Immature natural killer cell (primary cell): Measurements from ENCODE around the gene SSBP3. TPM values are rescaled to one million over a fixed set of nuclear protein-coding genes. Genes with fewer than 3 reads are reported as not detected.
"Not testable (repeated sequence)": the region's sequence is repeated elsewhere in the genome, so short reads cannot be mapped to it uniquely, and the experiment has no call there.

Experiments
- DNase-seq, 3 donors: peaks; one replicate each; pipeline ENCODE4 v3.0.0; 2022; ENCODE audit warnings: mixed read lengths in 1 of 3
- H3K27ac Mint-ChIP-seq, 6 donors: one replicate each; pipeline ENCODE4 v1.8.0; 2020; ENCODE audit warnings: mixed read lengths in 6 of 6, mild to moderate bottlenecking in 5 of 6, inconsistent platforms in 4 of 6, moderate library complexity in 3 of 6
- H3K27me3 Mint-ChIP-seq, 3 donors: one replicate each; pipeline ENCODE4 v1.8.0; 2020 to 2021; ENCODE audit warnings: low read depth in 3 of 3, mild to moderate bottlenecking in 3 of 3, mixed read lengths in 3 of 3, moderate library complexity in 3 of 3, inconsistent platforms in 1 of 3
- H3K36me3 Mint-ChIP-seq, 3 donors: one replicate each; pipeline ENCODE4 v1.8.0; 2020; ENCODE audit warnings: mixed read lengths in 3 of 3, inconsistent platforms in 2 of 3, mild to moderate bottlenecking in 2 of 3
- H3K4me1 Mint-ChIP-seq, 2 donors: one replicate each; pipeline ENCODE4 v1.8.0; 2020; ENCODE audit warnings: inconsistent platforms in 2 of 2, mild to moderate bottlenecking in 2 of 2, mixed read lengths in 2 of 2, moderate library complexity in 1 of 2
- H3K4me3 Mint-ChIP-seq, 5 donors: one replicate each; pipeline ENCODE4 v1.8.0; 2020; ENCODE audit warnings: mild to moderate bottlenecking in 5 of 5, mixed read lengths in 5 of 5, inconsistent platforms in 3 of 5, moderate library complexity in 3 of 5
- H3K9me3 Mint-ChIP-seq, 6 donors: one replicate each; pipeline ENCODE4 v1.8.0; 2020; ENCODE audit warnings: mild to moderate bottlenecking in 6 of 6, mixed read lengths in 6 of 6, inconsistent platforms in 4 of 6, moderate library complexity in 3 of 6
- polyA plus RNA-seq, 3 donors: library from polyadenylated mRNA; unstranded; fragments of 300-500 nt; fragmentation: Illumina TruSeq; gene quantifications; one replicate each; pipeline ENCODE4 v1.2.3, GENCODE V29; 2021

SSBP3 gene
- polyA plus RNA-seq, 3 donors from 2014 or later, result 19.8 to 30.1 (median 21.1) TPM

DNA sequence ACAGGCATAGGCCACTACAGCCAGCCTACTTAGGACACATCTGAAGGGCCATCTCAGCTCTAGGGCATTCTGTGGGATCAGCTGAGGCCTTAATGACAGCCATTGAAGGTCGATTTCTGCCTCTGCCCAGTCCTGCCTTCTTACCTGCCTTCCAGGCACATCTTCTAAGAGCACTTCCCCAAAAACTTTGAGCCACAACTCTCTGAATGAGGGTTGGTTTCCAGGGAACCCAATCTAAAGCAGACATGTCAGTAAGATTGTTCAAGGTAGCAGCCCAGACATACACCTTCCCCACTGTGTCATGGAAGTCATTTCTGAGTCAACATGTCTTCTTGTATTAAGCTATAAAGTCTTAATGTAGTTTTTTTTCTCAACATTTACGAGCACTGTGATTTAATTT is 18.2 kb upstream of the SSBP3 start:
- Mint-ChIP-seq H3K27me3 (no peaks in the 10 kb centered on the region), H3K27ac (no peak overlapping the region), H3K9me3 (no peaks in the 10 kb centered on the region), H3K4me1 (peaks cover 7 to 9% of the 10 kb centered on the region in 2 donors), H3K36me3 (peaks cover 0 to 4% (median 0%) of the 10 kb centered on the region in 3 donors), H3K4me3 (no peak overlapping the region)
- DNase-seq, result no peak

DNA sequence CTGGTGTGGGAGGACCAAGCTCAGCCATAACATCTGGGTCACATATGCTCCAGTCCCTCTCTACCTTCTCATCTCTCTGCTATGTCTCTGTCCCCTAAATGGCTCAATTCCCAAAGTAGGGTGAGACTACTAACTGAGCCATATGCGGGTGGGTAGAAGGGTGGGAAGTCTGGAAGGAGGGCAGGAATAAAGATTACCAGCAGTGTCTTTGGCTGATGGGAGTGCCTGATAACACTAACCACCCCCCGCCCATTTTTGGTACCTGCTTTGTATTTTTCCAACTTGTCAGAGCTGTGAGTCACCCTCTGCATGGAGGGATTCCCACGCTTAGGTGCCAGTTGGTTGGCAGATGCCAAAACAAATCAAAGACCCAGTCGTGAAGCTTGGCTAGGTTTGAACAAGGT is 14.9 kb upstream of the SSBP3 start:
- H3K27me3 Mint-ChIP-seq, result peaks cover 0 to 2% (median 2%) of the 10 kb centered on the region in 3 donors
- peaks cover 2 to 7% of the 10 kb centered on the region in 2 donors for H3K4me1 Mint-ChIP-seq
- DNase-seq, result no peak
- H3K27ac Mint-ChIP-seq, result no peak overlapping the region
- no peaks in the 10 kb centered on the region for H3K9me3 Mint-ChIP-seq
- H3K4me3 Mint-ChIP-seq, result no peak overlapping the region
- peaks cover 0 to 5% (median 0%) of the 10 kb centered on the region in 3 donors for H3K36me3 Mint-ChIP-seq

GRCh38 chr1:54418598-54418997 is 12.4 kb upstream of the SSBP3 start:
- not testable (repeated sequence) for H3K36me3 Mint-ChIP-seq, H3K4me1 Mint-ChIP-seq, DNase-seq, H3K27ac Mint-ChIP-seq, H3K4me3 Mint-ChIP-seq, H3K27me3 Mint-ChIP-seq, H3K9me3 Mint-ChIP-seq

DNA sequence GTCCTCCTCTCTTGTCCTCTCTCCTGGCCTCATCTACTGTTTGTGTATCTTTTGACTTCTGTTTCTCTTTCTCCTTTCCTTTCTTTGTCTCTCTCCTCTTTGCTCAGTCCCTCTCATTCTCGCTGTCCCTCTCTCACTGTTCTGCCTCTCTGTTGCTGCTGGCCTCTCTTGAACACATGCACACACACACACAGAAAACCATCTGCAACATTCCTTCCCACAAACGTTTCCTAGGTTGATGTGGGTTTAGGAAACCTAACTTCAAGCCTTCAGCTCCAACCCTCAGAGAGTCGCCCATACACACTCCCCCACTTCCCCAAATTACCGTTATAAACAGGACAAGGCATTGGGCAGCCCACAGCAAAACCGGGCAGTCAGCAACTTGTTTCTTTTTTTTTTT is 10.9 kb upstream of the SSBP3 start:
- Mint-ChIP-seq H3K27me3 (peaks cover 0 to 7% (median 7%) of the 10 kb centered on the region in 3 donors), H3K4me3 (no peak overlapping the region), H3K36me3 (peaks cover 0 to 5% (median 0%) of the 10 kb centered on the region in 3 donors), H3K9me3 (no peaks in the 10 kb centered on the region), H3K27ac (peak overlapping the region in 2 of 6 donors; percentile 3 to 75), H3K4me1 (peaks cover 10 to 16% of the 10 kb centered on the region in 2 donors)
- DNase-seq, result no peak

GRCh38 chr1:54416435-54416834 is 10.2 kb upstream of the SSBP3 start:
- DNase-seq, result no peak
- H3K27me3 Mint-ChIP-seq, result peaks cover 0 to 7% (median 7%) of the 10 kb centered on the region in 3 donors
- H3K4me3 Mint-ChIP-seq, result no peak overlapping the region
- H3K27ac Mint-ChIP-seq, result peak overlapping the region in 1 of 6 donors; percentile 75
- H3K9me3 Mint-ChIP-seq, result no peaks in the 10 kb centered on the region
- H3K4me1 Mint-ChIP-seq, result peaks cover 10 to 16% of the 10 kb centered on the region in 2 donors
- peaks cover 0 to 5% (median 0%) of the 10 kb centered on the region in 3 donors for H3K36me3 Mint-ChIP-seq

GRCh38 chr1:54415991-54416390 is 9.8 kb upstream of the SSBP3 start:
- no peak for DNase-seq
- Mint-ChIP-seq H3K4me3 (no peak overlapping the region), H3K4me1 (peaks cover 10 to 16% of the 10 kb centered on the region in 2 donors), H3K9me3 (no peaks in the 10 kb centered on the region), H3K36me3 (peaks cover 0 to 5% (median 0%) of the 10 kb centered on the region in 3 donors), H3K27me3 (peaks cover 0 to 8% (median 7%) of the 10 kb centered on the region in 3 donors), H3K27ac (no peak overlapping the region)

GRCh38 chr1:54415533-54415932 is 9.3 kb upstream of the SSBP3 start:
- DNase-seq, result no peak
- Mint-ChIP-seq H3K4me1 (peaks cover 13 to 19% of the 10 kb centered on the region in 2 donors), H3K27ac (no peak overlapping the region), H3K4me3 (no peak overlapping the region), H3K36me3 (peaks cover 0 to 5% (median 0%) of the 10 kb centered on the region in 3 donors), H3K27me3 (peaks cover 0 to 8% (median 7%) of the 10 kb centered on the region in 3 donors), H3K9me3 (no peaks in the 10 kb centered on the region)

DNA sequence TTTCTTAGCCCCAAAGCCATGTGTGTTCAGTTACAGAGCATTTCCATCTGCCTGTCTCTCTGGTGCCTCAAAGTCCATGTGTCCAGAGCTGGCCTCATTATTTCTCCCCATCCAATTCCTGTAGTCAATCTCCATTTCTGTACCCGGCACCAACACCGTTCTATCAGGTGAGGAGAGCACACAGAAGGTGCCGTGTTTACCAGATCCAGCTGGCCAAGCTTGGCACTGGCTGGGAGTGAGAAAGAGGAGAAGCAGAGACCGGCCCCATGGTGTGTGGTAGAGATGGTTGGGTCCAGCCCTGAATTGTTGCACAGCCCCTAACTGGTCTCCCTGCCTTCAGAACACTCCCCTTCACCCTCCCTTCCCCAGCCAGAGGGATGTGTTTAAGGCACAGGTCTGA is 7.5 kb upstream of the SSBP3 start:
- no peaks in the 10 kb centered on the region for H3K9me3 Mint-ChIP-seq
- peaks cover 0 to 11% (median 9%) of the 10 kb centered on the region in 3 donors for H3K27me3 Mint-ChIP-seq
- no peak overlapping the region for H3K4me3 Mint-ChIP-seq
- peaks cover 0 to 5% (median 0%) of the 10 kb centered on the region in 3 donors for H3K36me3 Mint-ChIP-seq
- DNase-seq, result no peak
- peaks cover 26 to 37% of the 10 kb centered on the region in 2 donors for H3K4me1 Mint-ChIP-seq
- peak overlapping the region in 1 of 6 donors; percentile 35 for H3K27ac Mint-ChIP-seq

DNA sequence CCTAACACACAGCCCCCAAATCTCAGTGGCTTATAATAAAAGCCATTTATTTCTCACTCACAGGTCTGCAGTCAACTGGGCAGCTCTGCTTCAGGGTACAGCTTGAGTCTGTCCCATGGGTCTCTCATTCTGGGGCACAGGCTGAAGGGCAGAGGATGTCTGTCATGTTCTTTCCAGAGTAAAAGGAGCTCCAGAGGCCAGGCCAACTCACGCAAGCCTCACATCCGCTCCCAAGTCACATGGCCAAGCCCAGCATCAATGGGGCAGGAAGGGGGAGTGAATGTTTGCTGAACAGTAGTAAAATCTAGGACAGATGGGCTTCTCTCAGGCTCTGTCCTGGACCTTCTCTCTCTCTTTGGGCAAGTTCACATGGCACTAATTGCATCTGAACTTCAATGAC is 7.1 kb upstream of the SSBP3 start:
- Mint-ChIP-seq H3K4me3 (no peak overlapping the region), H3K36me3 (peaks cover 0 to 5% (median 0%) of the 10 kb centered on the region in 3 donors), H3K4me1 (peaks cover 31 to 42% of the 10 kb centered on the region in 2 donors), H3K27ac (peak overlapping the region in 1 of 6 donors; percentile 60), H3K27me3 (peaks cover 0 to 13% (median 9%) of the 10 kb centered on the region in 3 donors), H3K9me3 (no peaks in the 10 kb centered on the region)
- no peak for DNase-seq

DNA sequence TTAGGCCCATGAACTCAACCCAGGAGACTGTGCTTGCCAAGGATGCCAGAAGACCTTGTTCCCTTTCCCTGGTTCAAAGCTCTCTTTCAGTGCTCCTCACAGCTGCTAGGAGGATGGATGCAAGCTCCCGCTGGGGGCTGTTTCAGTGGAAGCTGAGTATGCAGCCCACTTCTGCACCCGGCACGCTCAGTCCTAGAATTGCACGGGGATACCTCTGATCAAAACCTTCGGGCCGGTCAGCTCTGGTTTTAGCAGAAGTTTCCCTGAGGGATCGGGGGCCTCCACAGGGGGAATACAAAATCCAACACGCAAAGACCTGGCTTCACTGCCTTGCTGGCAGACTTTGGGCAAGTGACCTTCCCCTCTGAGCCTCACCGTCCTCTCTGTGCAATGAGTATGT is 4.2 kb upstream of the SSBP3 start:
- peaks cover 40 to 47% of the 10 kb centered on the region in 2 donors for H3K4me1 Mint-ChIP-seq
- peak overlapping the region in 2 of 6 donors; percentile 71 to 93 for H3K27ac Mint-ChIP-seq
- H3K4me3 Mint-ChIP-seq, result no peak overlapping the region
- DNase-seq, result no peak
- H3K27me3 Mint-ChIP-seq, result peaks cover 10 to 21% (median 15%) of the 10 kb centered on the region in 3 donors
- no peaks in the 10 kb centered on the region for H3K9me3 Mint-ChIP-seq
- no peaks in the 10 kb centered on the region for H3K36me3 Mint-ChIP-seq

- Mint-ChIP-seq H3K4me1 (peaks cover 46 to 52% of the 10 kb centered on the region in 2 donors), H3K4me3 (peak overlapping the region; percentile 43 to 99 (median 62)), H3K27ac (peak overlapping the region; percentile 74 to 97 (median 91)), H3K36me3 (no peaks in the 10 kb centered on the region), H3K27me3 (peaks cover 10 to 16% (median 13%) of the 10 kb centered on the region in 3 donors), H3K9me3 (no peaks in the 10 kb centered on the region)
- peak in 2 of 3 donors; percentile 21 to 29 for DNase-seq
These were observed 3.3 kb upstream of the SSBP3 start for GRCh38 chr1:54409156-54410142.

GRCh38 chr1:54408147-54409066 is 2.2 kb upstream of the SSBP3 start:
- H3K36me3 Mint-ChIP-seq, result peaks cover 0 to 7% (median 3%) of the 10 kb centered on the region in 3 donors
- no peak for DNase-seq
- no peaks in the 10 kb centered on the region for H3K9me3 Mint-ChIP-seq
- H3K27me3 Mint-ChIP-seq, result peaks cover 10 to 16% (median 12%) of the 10 kb centered on the region in 3 donors
- peak overlapping the region; percentile 95 to 99 (median 98) for H3K4me3 Mint-ChIP-seq
- peaks cover 50 to 58% of the 10 kb centered on the region in 2 donors for H3K4me1 Mint-ChIP-seq
- H3K27ac Mint-ChIP-seq, result peak overlapping the region; percentile 89 to 97 (median 96)

DNA sequence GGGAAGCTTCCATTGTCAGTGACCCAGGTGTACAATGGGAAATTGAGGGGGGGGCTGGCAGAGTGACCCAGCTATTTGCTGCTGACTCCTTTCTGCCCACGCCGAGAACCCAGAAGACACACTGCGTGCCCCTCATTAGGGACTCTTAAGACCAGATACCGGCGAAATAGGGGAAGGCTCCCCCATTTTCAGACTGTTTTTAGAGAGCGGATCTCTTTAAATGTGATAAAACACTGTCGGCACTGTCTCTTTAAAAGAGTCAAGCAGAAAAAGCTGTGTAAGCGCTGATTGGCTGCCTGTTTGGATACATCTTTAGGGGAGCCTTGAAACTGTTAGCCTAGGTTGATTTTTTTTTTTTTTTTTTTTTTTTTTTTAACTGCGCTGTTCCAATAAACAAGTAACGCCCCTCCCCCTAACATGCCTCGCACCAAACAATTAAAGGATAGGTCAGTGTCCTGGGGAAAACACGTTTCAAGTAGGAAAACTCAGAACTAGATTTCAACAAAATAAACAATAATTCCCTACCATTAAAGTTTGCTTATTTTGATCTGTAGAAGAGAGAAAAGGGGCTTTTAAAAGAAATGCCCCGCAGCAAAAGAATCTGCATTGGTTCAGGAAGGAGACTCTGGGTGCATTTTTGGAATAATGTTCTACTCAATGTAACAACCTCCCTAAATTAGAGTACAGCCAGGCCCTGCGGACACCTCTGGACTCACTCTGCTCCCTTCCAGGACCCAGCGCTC is 1.4 kb upstream of the SSBP3 start:
- H3K27ac Mint-ChIP-seq, result peak overlapping the region; percentile 89 to 97 (median 96)
- H3K9me3 Mint-ChIP-seq, result no peaks in the 10 kb centered on the region
- peaks cover 56 to 62% of the 10 kb centered on the region in 2 donors for H3K4me1 Mint-ChIP-seq
- peak overlapping the region; percentile 95 to 99 (median 98) for H3K4me3 Mint-ChIP-seq
- peaks cover 10 to 16% (median 10%) of the 10 kb centered on the region in 3 donors for H3K27me3 Mint-ChIP-seq
- DNase-seq, result peak; percentile 80 to 83 (median 82)
- H3K36me3 Mint-ChIP-seq, result peaks cover 0 to 16% (median 10%) of the 10 kb centered on the region in 3 donors
